Activated CD8-positive, alpha-beta T cell treated with anti-CD3 and anti-CD28 coated beads for 36 hours (primary cell): ENCODE data around the gene ZC3H15. TPM values are rescaled to one million over a fixed set of nuclear protein-coding genes. Genes with fewer than 3 reads are reported as not detected.

Experiments
- ATAC-seq: fragments of 200-7000 bp; cut with Tn5 transposase; one replicate; pipeline ENCODE4 v1.10.0; 2021; ENCODE audit warnings: mild to moderate bottlenecking, moderate library complexity
- CTCF ChIA-PET: fragments of 350-600 bp; sonication (Branson Sonifier 250); formaldehyde crosslinking; loops from one replicate; lab custom pipeline; 2021; ENCODE audit warnings: antibody characterized with exemption; lab: Charles Lee
- POLR2A ChIA-PET: fragments of 350-600 bp; sonication (Branson Sonifier 250); formaldehyde crosslinking; loops from one replicate; lab custom pipeline; 2021; ENCODE audit warnings: antibody characterized with exemption; lab: Charles Lee
- DNase-seq: peaks from one replicate; pipeline ENCODE4 v3.0.0-alpha.2; 2020
- H3K27ac Mint-ChIP-seq: one replicate; pipeline ENCODE4 v1.8.0; 2021; ENCODE audit warnings: mild to moderate bottlenecking, mixed read lengths
- H3K27me3 Mint-ChIP-seq: one replicate; pipeline ENCODE4 v1.8.0; 2021; ENCODE audit warnings: mixed read lengths
- H3K36me3 Mint-ChIP-seq: one replicate; pipeline ENCODE4 v1.8.0; 2021; ENCODE audit warnings: low read depth, mixed read lengths
- H3K4me1 Mint-ChIP-seq: one replicate; pipeline ENCODE4 v1.8.0; 2021; ENCODE audit warnings: low read depth, mixed read lengths
- H3K4me3 Mint-ChIP-seq: one replicate; pipeline ENCODE4 v1.8.0; 2021; ENCODE audit warnings: mild to moderate bottlenecking, moderate library complexity, mixed read lengths
- H3K9me3 Mint-ChIP-seq: one replicate; pipeline ENCODE4 v1.8.0; 2021; ENCODE audit warnings: mixed read lengths
- CTCF ChIP-seq: fragments of 200-600 bp; IDR thresholded peaks from one replicate; pipeline ENCODE4 v1.8.0; 2022; ENCODE audit warnings: antibody characterized with exemption, mild to moderate bottlenecking
- intact Hi-C: fragments of 100-400 bp; cut with micrococcal nuclease; formaldehyde crosslinking; loops from one replicate; pipeline ENCODE4 v1.10.0; 2022
- total RNA-seq, 2 experiments: library from RNA; stranded (reverse); gene quantifications; one replicate each; pipeline ENCODE4 v1.2.3, GENCODE V29; 2021

ZC3H15 gene
- total RNA-seq, 2 experiments from 2014 or later, result 101 to 106 TPM

DNA sequence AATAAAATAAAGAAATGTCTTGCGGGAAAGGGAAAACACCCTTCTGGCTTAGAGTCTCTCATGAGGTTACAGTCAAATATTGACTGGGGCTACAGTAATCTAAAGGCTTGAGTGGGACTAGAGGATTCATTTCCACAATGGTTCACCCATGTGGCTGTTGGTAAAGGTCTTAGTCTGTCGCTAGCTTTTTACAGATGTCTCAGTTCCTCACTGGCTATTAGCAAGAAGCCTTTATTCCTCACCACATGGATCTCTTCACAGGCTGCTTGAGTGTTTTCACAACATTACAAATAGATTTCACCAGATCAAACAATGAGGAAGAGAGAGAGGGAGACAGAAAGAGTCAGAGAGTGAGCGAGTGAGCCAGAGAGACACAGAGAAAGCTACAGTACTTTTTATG lies 8.3 kb upstream of the ZC3H15 start:
- H3K9me3 Mint-ChIP-seq, result peaks cover 3% of the 10 kb centered on the region
- peaks cover 8% of the 10 kb centered on the region for H3K4me1 Mint-ChIP-seq
- CTCF ChIA-PET, result no interaction called here
- intact Hi-C loops, result no loop called here
- ATAC-seq, result no peak
- DNase-seq, result no peak
- peaks cover 2% of the 10 kb centered on the region for H3K36me3 Mint-ChIP-seq
- no peak overlapping the region for H3K4me3 Mint-ChIP-seq
- TF ChIP-seq CTCF, result no peak
- no peaks in the 10 kb centered on the region for H3K27me3 Mint-ChIP-seq
- POLR2A ChIA-PET, result no interaction called here
- no peak overlapping the region for H3K27ac Mint-ChIP-seq

DNA sequence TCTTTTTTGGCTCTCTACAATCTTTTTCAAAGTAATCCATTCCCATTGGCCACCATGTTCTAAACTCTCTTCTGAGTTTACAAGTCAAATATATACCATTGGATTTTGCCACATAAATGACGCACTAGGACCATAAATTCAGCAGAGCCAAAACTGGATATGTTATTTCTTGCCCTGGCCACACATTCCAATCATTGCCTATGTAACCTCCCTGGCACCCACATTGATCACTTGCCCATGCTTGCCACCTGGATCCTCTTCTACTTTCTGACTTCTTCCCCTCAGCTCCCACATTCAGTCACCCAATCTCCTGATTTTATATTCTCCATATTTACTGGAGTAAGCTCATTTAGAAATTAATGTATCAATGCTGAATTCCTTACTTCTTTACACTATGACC lies 5.1 kb upstream of the ZC3H15 start:
- Mint-ChIP-seq H3K4me3 (no peak overlapping the region), H3K4me1 (peaks cover 28% of the 10 kb centered on the region), H3K9me3 (no peaks in the 10 kb centered on the region), H3K36me3 (peaks cover 2% of the 10 kb centered on the region), H3K27ac (no peak overlapping the region), H3K27me3 (no peaks in the 10 kb centered on the region)
- DNase-seq (no peak), ATAC-seq (no peak)
- intact Hi-C loops, result no loop called here
- ChIA-PET CTCF (no interaction called here), POLR2A (interaction anchor here (1.3 kb wide), 1 partner anchor 14 kb away, joined by 3 read pairs; no protein-coding TSS in a partner anchor)
- no peak for TF ChIP-seq CTCF

DNA sequence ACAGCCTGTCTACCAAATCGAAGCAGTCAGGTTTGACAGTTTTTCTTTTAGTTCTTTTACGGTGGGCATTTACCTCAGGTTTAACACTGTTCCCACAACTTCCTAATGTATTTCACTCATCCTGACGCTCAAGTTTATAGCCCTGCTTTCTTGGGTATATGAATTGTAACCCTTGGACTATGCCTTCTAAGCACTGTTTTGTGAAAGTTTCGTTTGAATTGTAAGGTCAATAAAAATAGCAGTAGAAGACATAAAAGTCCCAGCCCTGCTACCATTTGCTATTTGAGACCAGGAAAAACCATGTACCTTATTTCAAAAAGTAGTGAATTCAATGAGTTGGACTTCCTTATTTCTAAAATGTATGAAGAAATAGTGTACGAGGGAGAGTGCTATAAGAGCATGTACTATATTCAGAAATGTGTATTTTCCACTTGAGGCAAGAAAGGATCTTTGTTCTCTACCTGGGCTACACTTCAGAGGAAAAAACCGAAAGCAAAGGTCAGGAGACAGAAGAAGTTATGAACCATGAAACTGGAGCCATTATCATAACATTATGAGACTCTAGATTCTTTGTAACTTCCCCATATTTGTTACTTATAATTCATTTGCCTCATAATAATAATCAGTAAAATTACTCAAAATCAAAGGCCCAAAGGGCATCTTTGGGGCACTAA lies 1.9 kb upstream of the ZC3H15 start:
- ATAC-seq, result no peak
- no peak for DNase-seq
- Mint-ChIP-seq H3K9me3 (no peaks in the 10 kb centered on the region), H3K4me3 (peak overlapping the region; percentile 97), H3K36me3 (peaks cover 22% of the 10 kb centered on the region), H3K27ac (peak overlapping the region; percentile 49), H3K4me1 (peaks cover 42% of the 10 kb centered on the region), H3K27me3 (no peaks in the 10 kb centered on the region)
- CTCF ChIA-PET, result interaction anchor here (2.5 kb wide), 1 partner anchor 20 kb away, joined by 12 read pairs; no protein-coding TSS in a partner anchor
- TF ChIP-seq CTCF, result no peak
- intact Hi-C loops, result no loop called here
- POLR2A ChIA-PET, result no interaction called here

DNA sequence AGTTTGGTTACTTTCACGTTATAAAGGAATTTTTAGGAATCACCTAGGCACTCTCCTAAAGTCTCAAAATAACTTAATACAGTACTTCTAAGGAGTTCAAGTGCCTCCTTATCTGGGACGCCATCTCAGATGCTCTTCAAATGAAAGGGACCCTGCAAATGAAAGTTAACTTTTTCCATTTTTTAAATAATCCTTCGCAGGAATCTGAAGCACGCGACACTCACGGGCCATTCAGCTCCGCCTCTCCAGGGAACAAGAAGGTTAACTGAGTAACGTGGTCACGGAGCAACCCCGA lies 537 bp upstream of the ZC3H15 start:
- ATAC-seq, result peak; percentile 57
- peak overlapping the region; percentile 97 for H3K4me3 Mint-ChIP-seq
- peak overlapping the region; percentile 98 for H3K27ac Mint-ChIP-seq
- POLR2A ChIA-PET, result interaction anchor here (0.6 to 2.2 kb wide), 5 partner anchors 11 to 270 kb away, joined by 3 to 7 read pairs (median 3); partner anchors contain the start of gene ITGAV
- no peak for TF ChIP-seq CTCF
- intact Hi-C loops, result no loop called here
- H3K27me3 Mint-ChIP-seq, result no peaks in the 10 kb centered on the region
- peaks cover 54% of the 10 kb centered on the region for H3K4me1 Mint-ChIP-seq
- H3K36me3 Mint-ChIP-seq, result peaks cover 26% of the 10 kb centered on the region
- no peaks in the 10 kb centered on the region for H3K9me3 Mint-ChIP-seq
- DNase-seq, result no peak
- CTCF ChIA-PET, result interaction anchor here (2.4 to 2.5 kb wide), 2 partner anchors 17 to 19 kb away, joined by 7 to 12 read pairs; no protein-coding TSS in a partner anchor
